Lower leg skin (tissue), 3 donors: ENCODE data around the gene YWHAH.

Source experiments
- CTCF ChIP-seq, 3 donors: fragments of 450-650 bp; IDR thresholded peaks; one replicate each; pipeline ENCODE4 v1.5.1; 2016; ENCODE audit warnings: antibody characterized with exemption in 3 of 3, mild to moderate bottlenecking in 3 of 3, moderate library complexity in 2 of 3
- POLR2A ChIP-seq, 2 donors: fragments of 450-650 bp; IDR thresholded peaks; one replicate each; pipeline ENCODE4 v1.6.1; 2016 to 2017; ENCODE audit warnings: antibody characterized with exemption in 2 of 2, mild to moderate bottlenecking in 1 of 2, moderate library complexity in 1 of 2

- TF ChIP-seq CTCF (IDR thresholded peaks at IDR 0.05) (peak in 1 of 3 donors; percentile 6), POLR2A (IDR thresholded peaks at IDR 0.05) (no peak)
Observed at GRCh38 chr22:31970490-31971444, 26.4 kb downstream of the YWHAH start.
